HG02885 (cell line): Measurements from ENCODE around the gene ARHGEF4.
"Not testable (repeated sequence)": the region's sequence is repeated elsewhere in the genome, so short reads cannot be mapped to it uniquely, and the experiment has no call there.

ENCODE experiments used
- ATAC-seq: cut with Tn5 transposase; IDR thresholded peaks from one replicate; pipeline ENCODE4 v1.9.1; 2021; ENCODE audit warnings: mild to moderate bottlenecking; ENCODE audit not compliant: unreplicated experiment, poor library complexity

ARHGEF4 gene

DNA sequence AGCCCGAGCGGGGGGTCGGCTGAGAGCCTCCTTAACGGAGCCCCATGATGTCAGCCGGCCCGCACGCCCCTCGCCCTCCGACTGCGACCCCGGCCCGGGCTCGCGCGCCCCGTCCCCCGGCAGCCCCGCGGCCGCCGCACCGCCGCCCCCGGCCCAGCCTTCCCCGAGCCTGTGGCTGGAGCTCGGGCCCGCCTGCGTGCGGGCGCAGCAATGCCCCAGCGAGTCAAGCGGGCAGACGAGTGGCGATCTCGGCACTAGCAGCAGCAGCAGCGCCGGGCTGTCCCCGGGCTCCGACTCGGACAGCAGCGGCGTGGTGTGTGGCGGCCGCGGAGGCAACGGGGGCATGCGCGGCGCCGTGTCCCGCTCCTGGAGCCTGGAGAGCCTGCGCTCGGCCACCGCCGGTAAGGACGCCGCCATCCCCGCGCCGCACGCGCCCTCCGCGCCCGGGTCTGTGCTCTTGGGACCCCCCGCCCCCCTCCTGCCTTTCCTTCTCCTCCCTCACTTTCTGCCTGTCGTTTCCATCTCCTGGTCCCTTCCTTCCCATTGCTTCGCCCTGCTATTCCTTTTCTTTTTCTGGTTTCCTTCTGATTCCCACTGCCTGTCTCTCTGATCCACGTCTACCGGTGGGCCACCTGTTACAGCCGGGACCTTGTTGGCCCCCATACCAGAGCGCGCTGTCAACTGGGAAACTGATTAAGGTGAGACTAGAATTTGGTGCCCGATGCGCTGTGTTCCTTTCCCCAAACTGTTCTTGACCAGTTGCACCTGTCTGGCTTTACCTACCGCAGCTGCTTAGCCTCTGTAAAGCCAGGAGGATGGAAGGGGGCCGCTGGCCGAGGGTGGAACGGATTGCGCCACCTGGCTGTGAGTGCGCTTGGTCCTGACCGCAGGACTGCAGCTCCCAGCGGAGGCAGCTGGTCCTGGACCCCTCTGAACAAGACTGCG lies 127.4 kb downstream of the ARHGEF4 start:
- no peak for ATAC-seq

DNA sequence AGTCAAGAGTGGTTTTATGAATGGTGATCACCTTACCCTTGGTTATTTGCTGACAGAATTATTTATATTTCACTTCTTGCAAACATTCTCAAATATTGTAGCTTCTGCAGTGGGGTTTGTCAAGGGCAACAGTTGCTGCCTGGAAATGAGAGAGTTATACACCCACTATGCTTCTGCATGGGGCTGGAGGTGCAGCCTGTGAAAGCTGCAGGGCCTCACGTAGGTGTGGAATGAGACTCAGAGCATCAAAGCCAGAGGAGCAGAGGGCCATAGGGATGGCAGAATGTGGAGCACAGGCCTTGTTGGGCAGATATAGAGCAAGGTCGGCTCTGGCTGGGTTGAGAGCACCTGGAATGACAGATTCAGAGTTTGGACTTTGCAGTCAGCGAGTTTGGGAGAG lies 128.2 kb downstream of the ARHGEF4 start:
- ATAC-seq, result no peak

GRCh38 chr2:130966149-130966774 lies 129.5 kb downstream of the ARHGEF4 start:
- ATAC-seq, result no peak

DNA sequence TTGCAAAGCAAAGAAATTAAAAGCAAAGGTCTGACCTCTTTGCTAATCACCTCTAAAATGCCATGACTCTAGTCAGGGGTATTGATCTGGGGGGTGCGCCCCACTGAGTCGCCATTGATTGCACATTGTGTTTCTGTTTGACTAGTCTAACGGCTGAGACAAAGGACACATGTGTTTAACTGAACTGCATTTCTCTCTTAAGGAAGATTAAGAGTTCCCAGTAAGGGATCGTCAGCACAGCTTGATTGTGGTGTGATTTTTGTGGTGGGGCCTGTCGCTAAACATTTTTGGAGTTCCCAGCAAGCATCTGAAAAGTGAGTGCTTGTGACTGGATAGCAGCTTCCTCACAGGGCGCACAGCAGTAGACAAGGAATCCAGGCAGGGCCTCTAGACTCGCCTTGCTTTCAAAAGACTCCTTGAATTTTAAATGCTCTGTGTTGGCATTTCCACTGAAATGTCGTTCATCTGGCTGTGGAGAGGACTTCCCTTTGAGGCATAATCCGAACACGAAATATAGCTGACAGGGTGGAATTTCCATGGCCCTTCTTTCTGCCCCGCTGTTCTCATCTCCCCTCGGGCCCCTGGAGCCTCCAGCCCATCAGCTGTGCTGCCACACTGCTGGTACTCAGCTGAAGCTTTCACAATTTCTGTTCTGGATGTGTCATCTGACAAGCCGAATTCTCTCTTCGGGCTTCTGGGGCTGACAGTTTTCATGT lies 130.2 kb downstream of the ARHGEF4 start:
- ATAC-seq, result no peak

GRCh38 chr2:130972410-130972809 lies 135.7 kb downstream of the ARHGEF4 start:
- no peak for ATAC-seq

- no peak for ATAC-seq
These were observed 139.0 kb downstream of the ARHGEF4 start for GRCh38 chr2:130975729-130976128.

GRCh38 chr2:130976591-130977237 lies 140.0 kb downstream of the ARHGEF4 start:
- no peak for ATAC-seq

DNA sequence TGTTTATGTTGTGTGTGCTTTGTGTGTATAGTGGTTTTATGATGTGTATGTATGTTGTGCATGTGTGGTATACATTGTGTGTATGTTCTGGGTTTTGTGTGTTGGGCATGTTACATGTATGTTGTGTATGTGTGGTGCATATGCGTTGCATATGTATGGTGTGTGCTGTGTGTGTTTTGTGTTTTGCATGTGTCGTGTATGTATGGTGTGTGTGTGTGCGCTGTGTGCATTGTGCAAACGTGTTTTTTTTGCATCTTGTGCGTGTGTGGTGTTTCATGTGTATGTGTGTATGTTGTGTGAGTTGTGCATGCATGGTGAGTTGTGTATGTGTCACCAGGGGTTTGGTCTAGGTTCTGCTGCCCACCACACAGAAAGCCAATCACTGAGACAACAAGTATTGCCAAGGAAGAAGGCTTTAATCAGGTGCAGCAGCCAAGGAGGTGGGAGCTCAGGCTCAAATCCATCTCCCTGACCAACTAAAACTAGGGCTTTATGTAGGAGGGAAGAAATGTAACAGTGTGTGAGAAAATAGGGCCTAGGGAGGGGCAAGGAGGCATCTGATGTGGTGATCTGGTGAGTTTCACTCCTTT lies 140.8 kb downstream of the ARHGEF4 start:
- ATAC-seq, result no peak

DNA sequence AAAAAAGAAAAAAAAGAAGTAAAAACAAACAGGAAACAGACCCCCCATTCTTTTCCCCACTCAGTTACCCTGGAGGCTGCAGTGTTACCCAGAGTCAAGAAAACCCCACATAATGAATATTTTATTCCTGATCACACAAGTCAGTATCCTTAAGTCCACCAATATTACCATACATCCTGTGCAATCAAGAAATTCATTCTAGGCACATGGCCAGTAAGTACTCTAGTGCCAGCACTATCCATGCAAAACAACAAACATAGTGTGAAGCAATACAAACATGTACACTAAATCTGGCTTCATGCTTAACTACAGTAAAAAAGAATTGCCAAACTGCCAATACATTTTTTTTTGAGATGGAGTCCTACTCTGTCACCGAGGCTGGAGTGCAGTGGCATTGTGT lies 145.0 kb downstream of the ARHGEF4 start:
- no peak for ATAC-seq

DNA sequence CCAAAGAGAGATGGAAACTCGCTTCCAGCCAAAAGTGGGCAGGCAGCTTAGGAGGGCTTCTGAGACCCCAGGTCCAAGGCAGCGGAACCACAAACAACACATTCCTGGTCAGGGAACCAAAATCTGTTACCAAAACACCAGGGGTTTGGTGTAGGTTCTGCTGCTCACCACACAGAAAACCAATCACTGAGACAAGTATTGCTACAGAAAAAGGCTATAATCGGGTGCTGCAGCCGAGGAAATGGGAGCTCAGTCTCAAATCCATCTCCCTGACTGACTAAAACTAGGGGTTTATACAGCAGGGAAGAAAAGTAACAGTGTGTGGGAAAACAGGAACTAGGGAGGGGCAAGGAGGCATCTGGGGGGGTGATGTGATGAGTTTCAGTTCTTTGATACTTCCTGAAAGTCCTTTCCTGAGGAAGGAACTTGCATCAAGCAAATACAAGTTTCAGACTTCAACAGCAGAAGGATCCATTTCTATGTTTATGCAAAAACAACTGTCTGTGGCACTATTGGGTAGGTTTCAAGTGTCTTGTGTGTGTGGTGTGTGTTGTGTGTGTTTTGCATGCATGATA lies 148.6 kb downstream of the ARHGEF4 start:
- no peak for ATAC-seq

GRCh38 chr2:130985831-130986649 lies 149.3 kb downstream of the ARHGEF4 start:
- ATAC-seq, result no peak

DNA sequence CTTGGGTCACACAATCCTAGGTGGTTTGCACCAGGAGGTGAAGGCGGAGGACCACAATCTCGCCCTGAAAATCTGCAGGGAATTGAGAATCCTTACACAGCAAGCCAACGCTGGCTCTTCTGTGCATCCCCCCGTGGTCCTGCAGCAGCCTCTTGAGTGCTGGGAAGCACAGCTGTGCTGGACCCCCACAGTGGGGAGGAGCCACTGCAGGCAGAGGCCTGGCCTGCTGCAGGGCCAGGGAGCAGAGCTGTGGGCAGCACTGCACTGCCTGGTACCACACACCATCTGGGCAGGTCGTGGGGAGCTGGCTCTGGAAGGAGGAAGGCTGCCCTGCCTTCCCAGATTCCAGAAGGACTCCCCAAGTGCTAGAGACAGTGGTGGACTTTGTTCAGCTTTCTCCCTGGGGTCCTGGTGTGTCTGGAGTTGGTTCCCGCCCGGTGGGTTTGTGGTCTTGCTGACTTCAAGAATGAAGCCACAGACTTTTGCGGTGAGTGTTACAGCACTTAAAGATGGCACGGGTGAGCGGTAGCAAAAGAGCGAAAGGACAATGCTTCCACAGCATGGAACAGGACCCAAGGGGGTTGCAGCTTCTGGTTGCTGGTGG lies 150.3 kb downstream of the ARHGEF4 start:
- no peak for ATAC-seq

- no peak for ATAC-seq
These were observed 151.1 kb downstream of the ARHGEF4 start for GRCh38 chr2:130987519-130988425.

GRCh38 chr2:130991446-130991845 lies 154.7 kb downstream of the ARHGEF4 start:
- not testable (repeated sequence) for ATAC-seq

GRCh38 chr2:130992003-130992402 lies 155.3 kb downstream of the ARHGEF4 start:
- not testable (repeated sequence) for ATAC-seq

DNA sequence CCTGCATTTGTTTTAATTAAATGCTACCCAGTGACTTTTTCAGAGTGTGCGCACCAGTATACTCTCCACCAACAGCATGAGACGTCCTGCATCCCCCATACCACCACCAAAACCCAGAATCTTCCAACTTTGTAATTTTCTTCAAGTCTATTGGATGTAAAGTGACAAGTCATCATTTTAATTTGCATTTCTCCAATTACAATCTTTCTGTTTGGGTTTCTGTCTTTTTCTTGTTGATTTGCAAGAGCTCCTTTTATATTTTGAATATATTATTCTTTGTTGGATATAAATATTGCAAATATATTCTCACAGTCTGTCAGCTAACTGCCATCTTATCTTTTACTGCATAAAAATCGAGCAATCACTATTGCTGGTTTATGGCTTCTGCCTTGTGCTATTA lies 160.0 kb downstream of the ARHGEF4 start:
- ATAC-seq, result no peak

DNA sequence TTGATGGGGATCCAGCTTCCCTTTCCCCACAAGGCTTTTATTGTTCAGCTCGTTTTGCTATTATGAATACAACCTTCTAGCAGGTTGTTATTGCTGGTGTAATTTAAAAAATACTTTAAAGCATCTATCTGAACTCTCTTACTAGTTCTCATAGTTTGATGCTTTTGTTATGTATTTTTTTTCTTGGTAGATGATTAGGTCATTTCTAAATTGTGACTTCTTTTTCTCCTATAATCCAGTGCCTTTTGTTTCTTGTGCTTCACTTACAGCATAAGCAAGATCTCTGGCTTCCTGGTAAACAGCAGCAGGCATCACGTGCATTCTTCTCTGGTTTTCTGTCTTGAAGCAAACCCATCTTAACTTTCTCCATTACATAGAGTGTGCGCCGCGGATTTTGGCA lies 160.5 kb downstream of the ARHGEF4 start:
- no peak for ATAC-seq

- no peak for ATAC-seq
These were observed 161.8 kb downstream of the ARHGEF4 start for GRCh38 chr2:130998561-130998960.
